H1 (cell line): ENCODE data around the gene PACSIN2. TPM values are rescaled to one million over a fixed set of nuclear protein-coding genes. Genes with fewer than 3 reads are reported as not detected.

Source experiments
- CTCF ChIA-PET: fragments of 300-600 bp; sonication (Branson Sonifier 250); formaldehyde crosslinking; loops from one replicate; lab custom pipeline; 2021; ENCODE audit not compliant: partially characterized antibody; lab: Charles Lee
- POLR2A ChIA-PET: fragments of 300-600 bp; sonication (Branson Sonifier 250); formaldehyde crosslinking; loops from one replicate; lab custom pipeline; 2021; ENCODE audit warnings: inconsistent platforms; ENCODE audit not compliant: partially characterized antibody; lab: Charles Lee
- DNase-seq, 2 experiments: peaks; one replicate each; pipeline versions ENCODE4 v3.0.0 to v3.0.0-alpha.2; 2010 to 2022; ENCODE audit warnings: low spot score in 2 of 2, low read depth in 1 of 2, mixed read lengths in 1 of 2
- FAIRE-seq: peaks from 2 replicates; lab custom pipeline; 2011; peaks lifted over from hg19 to GRCh38; lab: Jason Lieb, UNC
- H2AFZ ChIP-seq: 2 replicates; pipeline ENCODE4 v1.8.1; 2012; ENCODE audit warnings: low read length, inconsistent platforms
- H2AK5ac ChIP-seq: 2 replicates; pipeline ENCODE4 v1.6.1; 2013; ENCODE audit warnings: low read depth, low read length
- H2BK120ac ChIP-seq: replicated peaks from 2 replicates; pipeline ENCODE3; 2013; ENCODE audit warnings: low read depth, low read length, inconsistent platforms
- H2BK12ac ChIP-seq: 2 replicates; pipeline ENCODE4 v1.6.1; 2013; ENCODE audit warnings: low read depth, low read length
- H2BK15ac ChIP-seq: 2 replicates; pipeline ENCODE4 v1.6.1; 2013; ENCODE audit warnings: low read length
- H2BK20ac ChIP-seq: 2 replicates; pipeline ENCODE4 v1.6.1; 2013; ENCODE audit warnings: low read length
- H2BK5ac ChIP-seq: 2 replicates; pipeline ENCODE4 v1.6.1; 2013; ENCODE audit warnings: low read depth, low read length
- H3K14ac ChIP-seq: 2 replicates; pipeline ENCODE4 v1.6.1; 2013; ENCODE audit warnings: inconsistent platforms; ENCODE audit not compliant: insufficient read length
- H3K18ac ChIP-seq: 2 replicates; pipeline ENCODE4 v1.6.1; 2013; ENCODE audit warnings: low read length; ENCODE audit errors: extremely low read depth
- H3K23ac ChIP-seq: 2 replicates; pipeline ENCODE4 v1.6.1; 2013; ENCODE audit warnings: inconsistent platforms; ENCODE audit not compliant: insufficient read length
- H3K23me2 ChIP-seq: 2 replicates; pipeline ENCODE4 v1.6.1; 2013; ENCODE audit warnings: low read depth, low read length
- H3K27ac ChIP-seq: 2 replicates; pipeline ENCODE4 v1.6.1; 2011; ENCODE audit warnings: low read depth, low read length, inconsistent platforms
- H3K27me3 ChIP-seq, 4 experiments: replicated peaks in 1 of 4; 1 replicate in 1 of 4; 2 replicates in 3 of 4; pipeline versions ENCODE4 v1.6.1 to v1.8.1; 2011 to 2013; ENCODE audit warnings: low read length in 3 of 4, mild to moderate bottlenecking in 3 of 4, inconsistent platforms in 2 of 4, mixed read lengths in 2 of 4, moderate library complexity in 1 of 4; ENCODE audit not compliant: control insufficient read depth in 3 of 4, insufficient read depth in 3 of 4; ENCODE audit errors: extremely low read depth in 1 of 4
- H3K36me3 ChIP-seq, 4 experiments: 2 replicates each; pipeline versions ENCODE4 v1.6.1 to v1.8.1; 2011 to 2013; ENCODE audit warnings: mild to moderate bottlenecking in 4 of 4, low read length in 3 of 4, moderate library complexity in 2 of 4, control low read depth in 1 of 4, inconsistent platforms in 1 of 4; ENCODE audit not compliant: insufficient read depth in 4 of 4, control insufficient read depth in 2 of 4
- H3K4ac ChIP-seq: replicated peaks from 2 replicates; pipeline ENCODE3; 2013; ENCODE audit warnings: low read length, low read depth, mixed read lengths, inconsistent platforms; ENCODE audit not compliant: insufficient read length
- H3K4me1 ChIP-seq, 4 experiments: replicated peaks in 1 of 4; 1 replicate in 1 of 4; 2 replicates in 3 of 4; pipeline versions ENCODE4 v1.6.1 to v1.8.1; 2011 to 2013; ENCODE audit warnings: low read length in 3 of 4, inconsistent platforms in 2 of 4, mixed read lengths in 1 of 4; ENCODE audit not compliant: insufficient read depth in 4 of 4, control insufficient read depth in 3 of 4
- H3K4me2 ChIP-seq, 2 experiments: 2 replicates each; pipeline versions ENCODE4 v1.6.1 to v1.8.1; 2011 to 2013; ENCODE audit warnings: low read depth in 2 of 2, low read length in 2 of 2, control low read depth in 1 of 2, inconsistent platforms in 1 of 2, mild to moderate bottlenecking in 1 of 2; ENCODE audit not compliant: insufficient read depth in 1 of 2
- H3K4me3 ChIP-seq, 4 experiments: fragments of 200-600, 300-600 bp in 1 of 4; sonication (generic), shearing (Covaris generic), sonication (Bioruptor Twin) in 1 of 4; 2 replicates each; pipeline versions ENCODE4 v1.5.1 to v1.8.1; 2011 to 2016; ENCODE audit warnings: low read length in 4 of 4, low read depth in 3 of 4, control low read depth in 2 of 4, inconsistent platforms in 2 of 4, mild to moderate bottlenecking in 2 of 4, mixed read lengths in 1 of 4, moderate library complexity in 1 of 4; ENCODE audit not compliant: insufficient read depth in 2 of 4; ENCODE audit errors: extremely low read depth in 1 of 4
- H3K56ac ChIP-seq: replicated peaks from 2 replicates; pipeline ENCODE3; 2013; ENCODE audit warnings: low read depth, mild to moderate bottlenecking, mixed read lengths, low read length, inconsistent platforms; ENCODE audit not compliant: insufficient read length
- H3K79me1 ChIP-seq: 2 replicates; pipeline ENCODE4 v1.6.1; 2013; ENCODE audit warnings: low read depth, low read length, control low read depth
- H3K79me2 ChIP-seq, 2 experiments: 2 replicates each; pipeline versions ENCODE4 v1.6.1 to v1.8.1; 2012 to 2013; ENCODE audit warnings: low read length in 2 of 2, mild to moderate bottlenecking in 2 of 2, inconsistent platforms in 1 of 2; ENCODE audit not compliant: insufficient read depth in 2 of 2, control insufficient read depth in 1 of 2
- H3K9ac ChIP-seq, 4 experiments: replicated peaks in 1 of 4; 1 replicate in 1 of 4; 2 replicates in 3 of 4; pipeline versions ENCODE4 v1.6.1 to v1.8.1; 2011 to 2013; ENCODE audit warnings: low read depth in 3 of 4, low read length in 3 of 4, control low read depth in 2 of 4, mild to moderate bottlenecking in 2 of 4, moderate library complexity in 2 of 4, inconsistent platforms in 1 of 4; ENCODE audit errors: extremely low read depth in 1 of 4
- H3K9me3 ChIP-seq, 2 experiments: 2 replicates each; pipeline versions ENCODE4 v1.6.1 to v1.8.1; 2012 to 2013; ENCODE audit warnings: mild to moderate bottlenecking in 2 of 2, moderate library complexity in 2 of 2, control low read depth in 1 of 2, inconsistent platforms in 1 of 2, low read depth in 1 of 2, low read length in 1 of 2, mixed read lengths in 1 of 2; ENCODE audit not compliant: insufficient read depth in 2 of 2
- H4K20me1 ChIP-seq, 2 experiments: replicated peaks in 1 of 2; 2 replicates each; pipeline versions ENCODE3 to v1.8.1; 2011 to 2013; ENCODE audit warnings: inconsistent platforms in 2 of 2, low read length in 2 of 2, mild to moderate bottlenecking in 1 of 2; ENCODE audit not compliant: insufficient read depth in 2 of 2, control insufficient read depth in 1 of 2
- H4K5ac ChIP-seq: 2 replicates; pipeline ENCODE4 v1.6.1; 2013; ENCODE audit warnings: low read length, low read depth, mixed read lengths, inconsistent platforms; ENCODE audit not compliant: insufficient read length
- H4K8ac ChIP-seq: 2 replicates; pipeline ENCODE4 v1.8.0; 2013; ENCODE audit warnings: mild to moderate bottlenecking, moderate library complexity, low read length, inconsistent platforms; ENCODE audit not compliant: insufficient read depth; ENCODE audit errors: extremely low read depth
- H4K91ac ChIP-seq: replicated peaks from 2 replicates; pipeline ENCODE3; 2013; ENCODE audit warnings: low read length, mixed read lengths, inconsistent platforms; ENCODE audit not compliant: insufficient read length
- CHD2 ChIP-seq: IDR thresholded peaks from 2 replicates; pipeline ENCODE4 v1.6.1; 2012; ENCODE audit warnings: low read length, improper control_type of control experiment
- SAP30 ChIP-seq: fragments of 300-600 bp; sonication (generic); IDR thresholded peaks from 2 replicates; pipeline ENCODE4 v1.7.1; 2012; ENCODE audit warnings: low read length, moderate library complexity, mild to moderate bottlenecking, inconsistent platforms; ENCODE audit not compliant: insufficient read depth, insufficient replicate concordance
- WGBS, 2 experiments: shearing (Covaris generic) in 1 of 2; methylation state at CpG; one replicate each; pipeline versions ENCODE4 v1.1.6 to v1.1.7; 2013 to 2015; ENCODE audit warnings: low lambda C conversion rate in 2 of 2, mixed read lengths in 2 of 2, inconsistent platforms in 1 of 2, low coverage in 1 of 2, missing lambda C conversion rate in 1 of 2; ENCODE audit not compliant: insufficient replicate concordance in 2 of 2, insufficient coverage in 1 of 2, insufficient read length in 1 of 2; ENCODE audit errors: extremely low coverage in 1 of 2, missing lambda C conversion rate in 1 of 2; 5-methylcytosine and 5-hydroxymethylcytosine counted together
- polyA plus RNA-seq, 7 experiments: library from polyadenylated mRNA; depleted of rRNA in 3 of 7; stranded (reverse) in 5 of 7; unstranded in 2 of 7; fragments of >200 nt in 5 of 7; fragments of 200-250 nt in 2 of 7; gene quantifications; 1 replicate in 5 of 7; 2 replicates in 1 of 7; 4 replicates in 1 of 7; pipeline versions ENCODE4 v1.2.1 to v1.2.3, GENCODE V29; 2011 to 2013; ENCODE audit warnings: missing spikeins in 2 of 7, mixed read lengths in 2 of 7
- total RNA-seq: library from RNA; stranded (reverse); fragmentation: NEBNext Ultra II Directional; extraction: Animal tissue kit (Norgen Biotek cat#: 25700); gene quantifications from 2 replicates; pipeline ENCODE4 v1.2.1, GENCODE V29; 2021

The PACSIN2 gene
- total and polyA plus RNA-seq, 2 of the 8 experiments (the other 6 are each of a cell fraction or from before 2014, with no cell fraction given): 44.8 to 64.2 TPM

GRCh38 chr22:42945027-42945426, 69.9 kb downstream of the PACSIN2 start:
- no peaks in the 10 kb centered on the region for H3K27me3 ChIP-seq
- no peak overlapping the region for H3K4ac ChIP-seq
- H3K27ac ChIP-seq: no peak overlapping the region
- no peak overlapping the region for H4K91ac ChIP-seq
- H2BK5ac ChIP-seq: no peak overlapping the region; the same call in 1 of the 2 replicates
- H3K56ac ChIP-seq: no peak overlapping the region
- 95% methylated on average over 7 of the region's 9 CpGs; no CpG with 5 or more reads in 1 of the 2 experiments for WGBS, 2 experiments
- H3K9me3 ChIP-seq: no peaks in the 10 kb centered on the region
- no peak overlapping the region for H3K23ac ChIP-seq
- H3K18ac ChIP-seq: no peak overlapping the region
- H3K79me1 ChIP-seq: peaks cover 26% of the 10 kb centered on the region
- H3K4me3 ChIP-seq: no peak overlapping the region
- no peak overlapping the region for H2AK5ac ChIP-seq
- no peak overlapping the region for H2BK20ac ChIP-seq
- H3K79me2 ChIP-seq: peaks cover 4 to 72% of the 10 kb centered on the region in 2 experiments; a peak in 2 of 4 replicates
- no peaks in the 10 kb centered on the region; a peak in 1 of 8 replicates for H3K36me3 ChIP-seq
- H4K5ac ChIP-seq: no peak overlapping the region
- peaks cover 0 to 10% (median 7%) of the 10 kb centered on the region in 4 experiments; a peak in 6 of 7 replicates for H3K4me1 ChIP-seq
- no peak overlapping the region for H2BK120ac ChIP-seq
- no peak overlapping the region for H4K8ac ChIP-seq
- POLR2A ChIA-PET: interaction anchor here (1.2 to 2.2 kb wide), 3 partner anchors 24 to 331 kb away, joined by 4 to 15 read pairs (median 4); partner anchors contain the start of genes PACSIN2 and POLDIP3
- H3K14ac ChIP-seq: no peak overlapping the region
- CTCF ChIA-PET: interaction anchor here (0.6 to 2.4 kb wide), 5 partner anchors 16 to 647 kb away, joined by 3 to 12 read pairs (median 3); no protein-coding TSS in a partner anchor
- no peak overlapping the region for H2AFZ ChIP-seq
- H3K23me2 ChIP-seq: peaks cover 2% of the 10 kb centered on the region; the same call in 1 of the 2 replicates
- H2BK15ac ChIP-seq: 0 out of 2 replicates have a peak overlapping the region, but pooled peaks have one; percentile 23
- H4K20me1 ChIP-seq: peaks cover 5 to 20% of the 10 kb centered on the region in 2 experiments
- no peak overlapping the region for H2BK12ac ChIP-seq
- H3K4me2 ChIP-seq: no peak overlapping the region; a peak in 1 of 4 replicates
- no peak overlapping the region for H3K9ac ChIP-seq
- FAIRE-seq (no peak), DNase-seq (no peak)
- TF ChIP-seq SAP30: no peak
- no peak for TF ChIP-seq CHD2
